Stimulated activated naive CD4-positive, alpha-beta T cell (primary cell): ENCODE data around the gene PRDM16.

Source experiments
- DNase-seq, 6 experiments: peaks; one replicate each; lab custom pipeline; 2025; lab: John Stamatoyannopoulos, UW

Gene PRDM16

DNA sequence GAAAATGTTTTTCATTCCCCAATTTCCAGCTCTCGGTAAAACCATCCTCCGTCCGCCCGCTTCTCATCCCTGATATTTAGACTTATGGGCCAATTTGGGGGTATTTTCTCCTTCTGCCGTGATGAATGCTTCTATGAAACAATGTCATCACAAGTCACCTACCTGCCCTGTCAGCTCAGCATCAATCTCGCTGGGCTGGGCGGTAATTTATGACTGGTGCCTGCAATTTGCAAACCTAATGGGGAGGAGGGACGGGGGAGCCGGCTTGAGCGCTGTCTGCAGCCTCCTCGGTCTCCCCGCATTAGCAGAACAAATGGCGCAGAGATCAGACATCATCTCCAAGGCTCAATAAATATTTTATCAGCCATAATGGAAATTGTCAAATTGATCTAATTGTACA lies 72.1 kb downstream of the PRDM16 start:
- DNase-seq, result no peak

DNA sequence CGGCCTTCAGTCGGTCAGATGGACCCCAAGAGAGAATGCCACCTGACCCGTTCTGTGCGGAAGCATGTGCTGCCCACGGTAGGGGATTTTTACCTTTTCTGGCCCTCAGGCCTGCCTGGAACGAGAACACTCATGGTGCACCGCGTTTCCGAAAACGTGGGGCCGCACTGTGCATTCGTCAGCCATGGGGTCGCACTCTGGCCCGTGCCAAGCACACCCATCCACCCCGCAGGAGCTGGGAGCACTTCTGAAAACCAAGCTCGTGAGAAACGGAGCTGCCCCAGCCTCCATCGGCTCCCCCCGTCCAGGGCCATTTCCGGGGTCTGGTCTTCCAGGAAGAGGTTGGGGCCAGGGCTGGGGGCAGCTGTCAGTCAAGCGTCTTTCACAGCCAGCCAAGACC lies 72.8 kb downstream of the PRDM16 start:
- no peak for DNase-seq

DNA sequence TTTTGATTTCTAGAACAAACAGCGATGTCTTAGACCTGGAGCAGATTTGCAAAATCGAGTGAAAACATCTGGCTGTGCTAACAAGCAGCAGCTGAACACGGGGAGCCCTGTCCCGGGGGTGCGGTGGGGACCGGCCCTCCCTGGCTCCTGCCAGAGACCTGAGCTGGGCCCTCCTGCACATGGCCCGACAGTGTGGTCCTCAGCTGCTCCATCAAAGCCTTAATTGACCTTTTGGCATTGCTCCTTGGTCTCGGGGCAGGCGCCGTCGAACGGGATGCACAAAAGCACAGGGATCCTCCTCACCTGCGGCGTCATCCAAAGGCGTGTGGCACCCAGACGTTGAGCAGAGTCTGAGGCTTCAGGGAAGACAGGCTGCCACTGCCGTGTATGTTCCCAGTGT lies 73.2 kb downstream of the PRDM16 start:
- no peak for DNase-seq

- DNase-seq, result no peak
Measured at GRCh38 chr1:3142751-3143150, 73.7 kb downstream of the PRDM16 start.

GRCh38 chr1:3145532-3146325 lies 76.7 kb downstream of the PRDM16 start:
- DNase-seq, result no peak

DNA sequence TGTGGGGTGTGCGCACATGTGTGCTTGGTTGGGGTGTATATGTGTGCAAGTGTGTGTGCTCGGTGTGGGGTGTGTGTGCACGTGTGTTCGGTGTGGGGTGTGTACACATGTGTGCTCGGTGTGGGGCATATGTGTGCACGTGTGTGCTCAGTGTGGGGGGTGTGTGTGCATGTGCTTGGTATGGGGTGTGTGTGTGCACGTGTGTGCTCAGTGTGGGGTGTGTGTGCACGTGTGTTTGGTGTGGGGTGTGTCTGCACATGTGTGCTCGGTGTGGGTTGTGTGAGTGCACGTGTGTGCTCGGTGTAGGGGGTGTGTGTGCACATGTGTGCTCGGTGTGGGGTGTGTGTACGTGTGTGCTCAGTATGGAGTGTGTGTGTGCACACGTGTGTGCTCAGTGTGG lies 77.5 kb downstream of the PRDM16 start:
- no peak for DNase-seq

- no peak for DNase-seq
Measured at GRCh38 chr1:3146907-3147306, 77.9 kb downstream of the PRDM16 start.

GRCh38 chr1:3148171-3148570 lies 79.2 kb downstream of the PRDM16 start:
- no peak for DNase-seq

- DNase-seq, result no peak
Measured at GRCh38 chr1:3149277-3149676, 80.3 kb downstream of the PRDM16 start.

DNA sequence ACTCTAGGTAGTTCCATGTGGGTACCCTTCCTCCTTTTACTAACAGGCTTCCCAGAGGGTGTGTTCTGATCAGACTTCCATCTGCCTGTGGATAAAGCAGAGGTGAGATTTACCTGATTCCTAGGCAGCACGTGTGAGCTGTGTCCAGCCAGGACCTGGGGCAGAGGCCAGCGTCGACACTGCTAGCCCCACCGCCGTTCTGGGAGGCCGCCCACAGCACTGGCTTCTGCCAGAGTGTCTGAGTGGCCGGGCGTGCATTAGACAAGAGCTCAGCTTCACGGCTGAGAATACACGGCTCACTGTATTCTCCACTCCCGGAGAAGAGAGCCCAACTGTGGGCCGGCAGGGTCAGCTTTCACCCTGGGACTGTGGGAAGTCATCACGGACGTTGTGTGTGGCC lies 82.5 kb downstream of the PRDM16 start:
- no peak for DNase-seq

GRCh38 chr1:3152143-3152542 lies 83.1 kb downstream of the PRDM16 start:
- no peak for DNase-seq

GRCh38 chr1:3153197-3153596 lies 84.2 kb downstream of the PRDM16 start:
- DNase-seq, result no peak

DNA sequence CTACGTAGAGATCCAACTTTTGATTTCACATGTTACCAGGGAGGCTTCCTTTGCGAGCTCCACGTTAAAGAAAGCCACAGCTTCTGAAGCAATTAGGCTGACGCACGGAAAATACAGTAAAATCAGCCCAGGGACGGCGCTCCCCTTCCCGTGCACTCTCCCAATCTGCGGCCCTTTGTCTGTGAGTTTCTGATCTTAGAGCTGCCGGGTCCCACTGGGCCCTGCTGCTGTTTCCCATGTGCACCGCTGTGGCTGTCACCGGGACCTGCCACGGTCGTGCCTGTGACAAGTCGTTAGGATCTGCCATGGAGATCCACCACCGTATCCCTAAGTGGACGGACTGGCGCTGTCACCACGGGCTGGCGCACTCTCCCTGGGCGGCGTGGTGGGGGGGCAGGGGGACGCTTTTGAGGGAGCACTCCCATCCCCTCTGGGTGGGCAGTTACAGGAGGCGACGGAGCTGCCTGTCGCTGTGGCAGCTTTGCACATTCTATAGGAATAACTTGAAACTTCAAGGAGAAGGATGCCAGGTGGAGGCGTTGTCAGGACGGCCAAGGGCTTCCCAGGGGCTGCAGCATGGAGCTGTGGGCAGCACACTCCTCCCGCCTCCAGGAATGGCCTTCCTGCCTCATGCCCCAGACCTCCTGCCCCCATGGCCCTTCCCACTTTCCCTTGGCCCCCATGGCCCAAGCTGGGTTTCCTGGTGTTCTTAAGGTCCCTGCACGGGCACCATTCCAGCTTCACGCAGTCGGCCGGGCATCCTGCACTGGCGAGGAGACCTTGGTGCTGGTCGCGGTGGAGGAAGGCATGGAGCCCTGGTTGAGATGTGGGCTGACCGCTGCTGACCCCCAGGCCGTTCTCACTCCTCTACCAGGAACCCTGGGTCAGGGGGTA lies 85.1 kb downstream of the PRDM16 start:
- DNase-seq, result no peak

- DNase-seq, result no peak
Measured at GRCh38 chr1:3155056-3155925, 86.3 kb downstream of the PRDM16 start.

GRCh38 chr1:3155926-3156220 lies 86.9 kb downstream of the PRDM16 start:
- DNase-seq, result no peak

DNA sequence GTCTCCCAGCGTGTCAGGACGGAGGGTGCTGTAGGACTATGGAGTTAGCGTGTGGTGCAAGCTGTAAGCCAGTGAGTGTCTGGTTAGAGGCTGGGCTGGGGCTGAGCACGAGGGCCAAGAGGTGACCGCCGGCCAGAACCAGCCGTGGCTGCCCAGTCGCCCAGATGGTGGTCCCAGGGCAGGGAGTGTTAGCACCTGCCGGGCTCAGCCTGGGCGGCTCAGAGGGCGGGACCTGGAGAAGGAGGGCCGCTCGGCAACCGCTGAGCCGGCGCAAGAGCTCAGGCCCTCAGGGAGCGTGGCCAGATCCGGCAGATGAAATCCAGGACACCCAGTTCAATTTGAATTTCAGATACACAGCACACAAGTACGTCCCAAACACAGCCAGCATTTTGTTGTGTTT lies 87.9 kb downstream of the PRDM16 start:
- no peak for DNase-seq

- no peak for DNase-seq
Measured at GRCh38 chr1:3158347-3158746, 89.3 kb downstream of the PRDM16 start.

GRCh38 chr1:3159121-3159520 lies 90.1 kb downstream of the PRDM16 start:
- DNase-seq, result no peak

DNA sequence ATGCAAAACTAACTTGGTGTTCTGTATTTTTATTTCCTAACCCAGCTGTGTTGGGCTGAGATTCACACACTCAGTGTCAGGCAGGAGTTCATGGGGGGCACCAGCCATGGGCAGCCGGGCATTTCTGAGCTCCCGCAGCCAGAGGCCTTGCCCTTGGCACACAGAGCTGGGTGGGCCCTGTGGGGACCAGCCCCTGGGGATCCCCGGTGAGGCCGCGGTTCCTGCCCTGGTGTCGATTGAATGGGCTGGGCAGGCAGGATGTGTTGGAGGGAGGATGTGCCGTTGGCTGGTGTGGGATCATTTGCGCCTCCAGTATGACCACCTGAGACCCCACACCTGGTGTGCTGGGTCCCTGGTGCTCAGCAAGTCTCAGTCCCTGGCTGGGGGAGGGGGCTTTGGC lies 91.0 kb downstream of the PRDM16 start:
- DNase-seq, result no peak

- DNase-seq, result no peak
Measured at GRCh38 chr1:3160647-3161145, 91.7 kb downstream of the PRDM16 start.

- DNase-seq, result no peak
Measured at GRCh38 chr1:3161176-3161840, 92.3 kb downstream of the PRDM16 start.
